AG04449 (cell line): ENCODE results near the gene PRR5.

Experiments
- CTCF ChIA-PET: fragments of 350-600 bp; formaldehyde crosslinking; extraction: SDS; loops from one replicate; lab custom pipeline; 2021; ENCODE audit warnings: antibody characterized with exemption; lab: Yijun Ruan, JAX
- POLR2A ChIA-PET: fragments of 400-600, 350-600 bp; formaldehyde crosslinking; extraction: SDS; loops from one replicate; lab custom pipeline; 2020; ENCODE audit warnings: antibody characterized with exemption, inconsistent platforms; lab: Yijun Ruan, JAX
- DNase-seq: peaks from one replicate; pipeline ENCODE4 v3.0.0-alpha.2; 2010; ENCODE audit warnings: low read depth, low spot score
- H3K4me3 ChIP-seq: 2 replicates; pipeline ENCODE4 v1.5.1; 2011; ENCODE audit warnings: low read depth, mild to moderate bottlenecking, control low read depth, low read length
- CTCF ChIP-seq: IDR thresholded peaks from one replicate; pipeline ENCODE4 v1.5.1; 2011; ENCODE audit warnings: mild to moderate bottlenecking, moderate library complexity, low read length, control low read depth, inconsistent platforms; ENCODE audit not compliant: insufficient read depth; ENCODE audit errors: missing control alignments

Gene PRR5

GRCh38 chr22:44758344-44758973 lies 56.5 kb downstream of the PRR5 start:
- CTCF ChIA-PET = no interaction called here
- DNase-seq = peak; percentile 7
- H3K4me3 ChIP-seq = no peak overlapping the region
- POLR2A ChIA-PET = no interaction called here
- no peak for TF ChIP-seq CTCF

- H3K4me3 ChIP-seq = no peak overlapping the region
- DNase-seq = no peak
- no peak for TF ChIP-seq CTCF
- ChIA-PET POLR2A (no interaction called here), CTCF (interaction anchor here (1.6 kb wide), 1 partner anchor 24 kb away, joined by 3 read pairs; no protein-coding TSS in a partner anchor)
These were observed 57.0 kb downstream of the PRR5 start for GRCh38 chr22:44759001-44759400.

GRCh38 chr22:44759430-44760310 lies 57.7 kb downstream of the PRR5 start:
- ChIA-PET POLR2A (no interaction called here), CTCF (interaction anchor here (1.5 to 1.6 kb wide), 2 partner anchors 24 to 75 kb away, joined by 3 to 4 read pairs; no protein-coding TSS in a partner anchor)
- no peak for TF ChIP-seq CTCF
- no peak for DNase-seq
- H3K4me3 ChIP-seq = no peak overlapping the region

- no peak for DNase-seq
- ChIA-PET CTCF (interaction anchor here (1.5 to 1.6 kb wide), 2 partner anchors 25 to 76 kb away, joined by 3 to 4 read pairs; no protein-coding TSS in a partner anchor), POLR2A (no interaction called here)
- H3K4me3 ChIP-seq = no peak overlapping the region
- no peak for TF ChIP-seq CTCF
These were observed 58.5 kb downstream of the PRR5 start for GRCh38 chr22:44760476-44760875.

GRCh38 chr22:44761025-44761424 lies 59.0 kb downstream of the PRR5 start:
- POLR2A ChIA-PET = no interaction called here
- CTCF ChIA-PET = interaction anchor here (1.5 kb wide), 1 partner anchor 76 kb away, joined by 4 read pairs; no protein-coding TSS in a partner anchor
- no peak for DNase-seq
- no peak for TF ChIP-seq CTCF
- no peak overlapping the region for H3K4me3 ChIP-seq

GRCh38 chr22:44764373-44764772 lies 62.4 kb downstream of the PRR5 start:
- ChIA-PET CTCF (no interaction called here), POLR2A (no interaction called here)
- H3K4me3 ChIP-seq = no peak overlapping the region
- no peak for TF ChIP-seq CTCF
- DNase-seq = no peak
